Mesenchymal stem cell (in vitro differentiated cells and primary cell): ENCODE data around the gene FOSL2.

Source experiments
- DNase-seq: peaks from one replicate; pipeline ENCODE4 v3.0.0-alpha.2; 2013
- H2AFZ ChIP-seq: one replicate; pipeline ENCODE4 v1.6.1; 2013; ENCODE audit warnings: low read depth, mild to moderate bottlenecking, control low read depth, inconsistent platforms, low read length, moderate library complexity
- H2AK5ac ChIP-seq: 2 replicates; pipeline ENCODE4 v1.6.1; 2013; ENCODE audit warnings: low read length, moderate library complexity, mild to moderate bottlenecking, inconsistent platforms; ENCODE audit not compliant: severe bottlenecking
- H2BK120ac ChIP-seq: one replicate; pipeline ENCODE4 v1.6.1; 2013; ENCODE audit warnings: low read depth, mild to moderate bottlenecking, inconsistent platforms, low read length, moderate library complexity
- H2BK12ac ChIP-seq, 2 experiments: one replicate each; pipeline ENCODE4 v1.6.1; 2013; ENCODE audit warnings: inconsistent platforms in 2 of 2, low read length in 2 of 2, mild to moderate bottlenecking in 2 of 2, moderate library complexity in 2 of 2, control low read depth in 1 of 2
- H2BK15ac ChIP-seq: one replicate; pipeline ENCODE4 v1.6.1; 2013; ENCODE audit warnings: mild to moderate bottlenecking, low read depth, inconsistent platforms; ENCODE audit not compliant: poor library complexity, severe bottlenecking
- H2BK5ac ChIP-seq: 2 replicates; pipeline ENCODE4 v1.6.1; 2013; ENCODE audit warnings: low read depth, mild to moderate bottlenecking, low read length, control low read depth, inconsistent platforms; ENCODE audit not compliant: poor library complexity, severe bottlenecking
- H3K14ac ChIP-seq, 2 experiments: one replicate each; pipeline ENCODE4 v1.6.1; 2013; ENCODE audit warnings: inconsistent platforms in 2 of 2, low read length in 2 of 2, control low read depth in 1 of 2, mild to moderate bottlenecking in 1 of 2, moderate library complexity in 1 of 2
- H3K18ac ChIP-seq, 2 experiments: one replicate each; pipeline ENCODE4 v1.6.1; 2013; ENCODE audit warnings: inconsistent platforms in 2 of 2, low read length in 2 of 2, control low read depth in 1 of 2, low read depth in 1 of 2, mild to moderate bottlenecking in 1 of 2
- H3K23ac ChIP-seq, 2 experiments: one replicate each; pipeline ENCODE4 v1.6.1; 2013; ENCODE audit warnings: inconsistent platforms in 2 of 2, low read length in 2 of 2, mild to moderate bottlenecking in 2 of 2, moderate library complexity in 2 of 2, control low read depth in 1 of 2
- H3K27ac ChIP-seq: 2 replicates; pipeline ENCODE4 v1.5.1; 2013; ENCODE audit warnings: mild to moderate bottlenecking, moderate library complexity, low read length, control low read depth, inconsistent platforms; ENCODE audit not compliant: poor library complexity, severe bottlenecking
- H3K27me3 ChIP-seq, 2 experiments: 2 replicates each; pipeline versions ENCODE4 v1.6.1 to v1.7.0; 2013; ENCODE audit warnings: low read length in 2 of 2, mild to moderate bottlenecking in 2 of 2, moderate library complexity in 2 of 2, control low read depth in 1 of 2, inconsistent platforms in 1 of 2; ENCODE audit not compliant: control insufficient read depth in 1 of 2, insufficient read depth in 1 of 2
- H3K36me3 ChIP-seq, 2 experiments: 2 replicates each; pipeline versions ENCODE4 v1.6.1 to v1.7.0; 2013; ENCODE audit warnings: low read length in 2 of 2, control low read depth in 1 of 2, inconsistent platforms in 1 of 2, low read depth in 1 of 2, mild to moderate bottlenecking in 1 of 2; ENCODE audit not compliant: insufficient read depth in 2 of 2, control insufficient read depth in 1 of 2
- H3K4ac ChIP-seq, 2 experiments: one replicate each; pipeline ENCODE4 v1.6.1; 2013; ENCODE audit warnings: inconsistent platforms in 2 of 2, low read length in 2 of 2, mild to moderate bottlenecking in 2 of 2, moderate library complexity in 2 of 2, control low read depth in 1 of 2, low read depth in 1 of 2
- H3K4me1 ChIP-seq: 2 replicates; pipeline ENCODE4 v1.6.1; 2013; ENCODE audit warnings: low read depth, low read length, control low read depth; ENCODE audit not compliant: control insufficient read depth, insufficient read depth
- H3K4me2 ChIP-seq: 2 replicates; pipeline ENCODE4 v1.6.1; 2013; ENCODE audit warnings: low read length, mild to moderate bottlenecking, inconsistent platforms; ENCODE audit not compliant: poor library complexity, severe bottlenecking
- H3K4me3 ChIP-seq, 2 experiments: 2 replicates each; pipeline versions ENCODE4 v1.5.1 to v1.7.0; 2013; ENCODE audit warnings: low read length in 2 of 2, mild to moderate bottlenecking in 2 of 2, control low read depth in 1 of 2, low read depth in 1 of 2; ENCODE audit not compliant: insufficient read depth in 1 of 2
- H3K79me1 ChIP-seq: replicated peaks from 2 replicates; pipeline ENCODE4 v1.6.1; 2013; ENCODE audit warnings: mild to moderate bottlenecking, control low read depth, low read length, inconsistent platforms; ENCODE audit not compliant: poor library complexity, severe bottlenecking
- H3K9ac ChIP-seq: 2 replicates; pipeline ENCODE4 v1.7.0; 2013; ENCODE audit warnings: mild to moderate bottlenecking, low read length, moderate library complexity
- H3K9me3 ChIP-seq: 2 replicates; pipeline ENCODE4 v1.7.0; 2013; ENCODE audit warnings: mild to moderate bottlenecking, low read length; ENCODE audit not compliant: control insufficient read depth
- H4K8ac ChIP-seq: one replicate; pipeline ENCODE4 v1.6.1; 2013; ENCODE audit warnings: inconsistent platforms, mild to moderate bottlenecking, low read length, moderate library complexity
- H4K91ac ChIP-seq: one replicate; pipeline ENCODE4 v1.6.1; 2013; ENCODE audit warnings: mild to moderate bottlenecking, low read length, inconsistent platforms
- WGBS: methylation state at CpG from one replicate; pipeline ENCODE4 v1.1.7; 2013; ENCODE audit warnings: mixed read lengths; 5-methylcytosine and 5-hydroxymethylcytosine counted together

Gene FOSL2

GRCh38 chr2:28350196-28350595 is 42.5 kb upstream of the FOSL2 start:
- Histone ChIP-seq H3K27ac (no peak overlapping the region), H3K9me3 (no peaks in the 10 kb centered on the region), H3K4ac (no peak overlapping the region), H3K36me3 (no peaks in the 10 kb centered on the region), H3K27me3 (no peaks in the 10 kb centered on the region), H2BK12ac (peak overlapping the region; percentile 59 to 74), H3K23ac (no peak overlapping the region), H3K4me2 (no peak overlapping the region), H3K79me1 (no peaks in the 10 kb centered on the region), H2AK5ac (no peak overlapping the region), H2BK120ac (no peak overlapping the region), H3K4me3 (no peak overlapping the region), H4K8ac (no peak overlapping the region), H3K18ac (no peak overlapping the region), H3K14ac (no peak overlapping the region), H3K4me1 (peaks cover 8% of the 10 kb centered on the region), H3K9ac (no peak overlapping the region), H2AFZ (no peak overlapping the region), H2BK5ac (no peak overlapping the region), H4K91ac (peak overlapping the region; percentile 52), H2BK15ac (peak overlapping the region; percentile 94)
- DNase-seq: no peak
- WGBS: 93% methylated on average over 16 of the region's 17 CpGs

DNA sequence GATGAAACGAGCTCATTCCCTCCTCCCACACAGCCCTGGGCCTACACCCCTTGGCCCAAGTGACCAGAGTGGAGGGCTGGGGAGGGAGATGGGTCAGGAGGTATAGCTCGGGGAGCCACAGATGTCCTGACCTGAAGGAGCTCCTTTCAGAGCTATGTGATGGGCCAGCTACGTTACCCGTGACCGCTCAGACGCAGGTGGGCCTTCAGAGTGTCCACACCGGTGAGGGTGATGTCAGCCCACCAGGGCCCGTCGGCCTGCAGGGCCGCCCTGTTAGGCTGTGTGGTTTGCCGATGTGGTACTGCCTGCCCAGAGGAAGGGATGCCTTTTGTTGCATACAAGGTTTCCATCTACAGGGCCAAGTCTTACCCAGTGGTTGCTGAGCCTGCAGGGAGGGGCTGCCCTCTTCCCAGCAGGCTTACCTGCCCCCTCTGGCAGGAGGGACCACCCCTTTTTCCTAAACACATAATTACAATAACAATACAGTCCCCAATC is 41.8 kb upstream of the FOSL2 start:
- H2BK5ac ChIP-seq: no peak overlapping the region
- no peaks in the 10 kb centered on the region for H3K36me3 ChIP-seq
- peak overlapping the region; percentile 33 to 64 for H3K18ac ChIP-seq
- peak overlapping the region in 1 of 2 experiments; percentile 11 for H3K14ac ChIP-seq
- peak overlapping the region; percentile 59 to 74 for H2BK12ac ChIP-seq
- WGBS: 96% methylated on average over 10 of the region's 11 CpGs
- no peak overlapping the region for H3K9ac ChIP-seq
- H3K4me1 ChIP-seq: peaks cover 13% of the 10 kb centered on the region
- H3K4ac ChIP-seq: no peak overlapping the region
- H3K4me3 ChIP-seq: no peak overlapping the region
- H3K4me2 ChIP-seq: no peak overlapping the region
- no peak overlapping the region for H3K23ac ChIP-seq
- no peaks in the 10 kb centered on the region for H3K79me1 ChIP-seq
- peak overlapping the region; percentile 73 for H2BK15ac ChIP-seq
- no peaks in the 10 kb centered on the region for H3K9me3 ChIP-seq
- H2BK120ac ChIP-seq: no peak overlapping the region
- no peak overlapping the region for H2AK5ac ChIP-seq
- no peak overlapping the region for H2AFZ ChIP-seq
- no peak for DNase-seq
- H3K27ac ChIP-seq: no peak overlapping the region
- peak overlapping the region; percentile 78 for H4K91ac ChIP-seq
- peak overlapping the region; percentile 33 for H4K8ac ChIP-seq
- no peaks in the 10 kb centered on the region for H3K27me3 ChIP-seq

- H2BK120ac ChIP-seq: no peak overlapping the region
- no peak overlapping the region for H3K14ac ChIP-seq
- peak overlapping the region; percentile 62 for H4K91ac ChIP-seq
- peak overlapping the region; percentile 24 for H2AK5ac ChIP-seq
- H3K4me2 ChIP-seq: no peak overlapping the region
- H3K4me3 ChIP-seq: no peak overlapping the region
- H3K27ac ChIP-seq: no peak overlapping the region
- no peak for DNase-seq
- no peak overlapping the region for H3K23ac ChIP-seq
- no peak overlapping the region for H2AFZ ChIP-seq
- H2BK5ac ChIP-seq: no peak overlapping the region
- no peak overlapping the region for H3K9ac ChIP-seq
- peak overlapping the region; percentile 2 for H2BK15ac ChIP-seq
- H3K4ac ChIP-seq: peak overlapping the region in 1 of 2 experiments; percentile 46
- H4K8ac ChIP-seq: peak overlapping the region; percentile 90
- peak overlapping the region; percentile 57 to 86 for H2BK12ac ChIP-seq
- H3K9me3 ChIP-seq: no peaks in the 10 kb centered on the region
- no peaks in the 10 kb centered on the region for H3K36me3 ChIP-seq
- peaks cover 19% of the 10 kb centered on the region for H3K4me1 ChIP-seq
- H3K79me1 ChIP-seq: no peaks in the 10 kb centered on the region
- WGBS: 93% methylated on average over 5 of the region's 5 CpGs
- H3K27me3 ChIP-seq: no peaks in the 10 kb centered on the region
- peak overlapping the region; percentile 42 to 81 for H3K18ac ChIP-seq
These were observed 41.0 kb upstream of the FOSL2 start for GRCh38 chr2:28351621-28352020.

- Histone ChIP-seq H3K9ac (no peak overlapping the region), H3K18ac (peak overlapping the region; percentile 81 to 90), H2BK5ac (no peak overlapping the region), H3K23ac (no peak overlapping the region), H3K79me1 (no peaks in the 10 kb centered on the region), H2BK12ac (peak overlapping the region; percentile 86 to 87), H2AFZ (no peak overlapping the region), H2BK120ac (peak overlapping the region; percentile 44), H3K4me1 (peaks cover 19% of the 10 kb centered on the region), H3K4me3 (no peak overlapping the region), H2AK5ac (peak overlapping the region; percentile 24), H3K14ac (no peak overlapping the region), H3K27me3 (no peaks in the 10 kb centered on the region), H3K9me3 (no peaks in the 10 kb centered on the region), H4K91ac (peak overlapping the region; percentile 62), H4K8ac (peak overlapping the region; percentile 90), H3K27ac (no peak overlapping the region), H3K36me3 (no peaks in the 10 kb centered on the region), H3K4ac (peak overlapping the region; percentile 4 to 46), H3K4me2 (no peak overlapping the region), H2BK15ac (peak overlapping the region; percentile 2)
- WGBS: 46% methylated on average over 4 of the region's 5 CpGs
- DNase-seq: peak; percentile 81
These were observed 40.6 kb upstream of the FOSL2 start for GRCh38 chr2:28352104-28352503.
